HUES48 (cell line): ENCODE measurements around the gene GTF3C1.

Experiments
- H3K27ac ChIP-seq: one replicate; pipeline ENCODE4 v1.7.0; 2013; ENCODE audit warnings: low read depth, low read length, inconsistent platforms
- H3K27me3 ChIP-seq: 2 replicates; pipeline ENCODE4 v1.6.1; 2013; ENCODE audit warnings: mild to moderate bottlenecking, low read length; ENCODE audit not compliant: control insufficient read depth, insufficient read depth
- H3K36me3 ChIP-seq: 2 replicates; pipeline ENCODE4 v1.6.1; 2013; ENCODE audit warnings: low read length; ENCODE audit not compliant: control insufficient read depth, insufficient read depth
- H3K4me1 ChIP-seq: 2 replicates; pipeline ENCODE4 v1.6.1; 2013; ENCODE audit warnings: mild to moderate bottlenecking, low read length; ENCODE audit not compliant: control insufficient read depth, insufficient read depth
- H3K4me3 ChIP-seq: 2 replicates; pipeline ENCODE4 v1.5.1; 2013; ENCODE audit warnings: mild to moderate bottlenecking, low read depth, low read length
- H3K9ac ChIP-seq: 2 replicates; pipeline ENCODE4 v1.6.1; 2013; ENCODE audit warnings: mild to moderate bottlenecking, low read depth, low read length, moderate library complexity
- H3K9me3 ChIP-seq: 2 replicates; pipeline ENCODE4 v1.6.1; 2013; ENCODE audit warnings: low read length; ENCODE audit not compliant: control insufficient read depth, insufficient read depth

GTF3C1 gene

DNA sequence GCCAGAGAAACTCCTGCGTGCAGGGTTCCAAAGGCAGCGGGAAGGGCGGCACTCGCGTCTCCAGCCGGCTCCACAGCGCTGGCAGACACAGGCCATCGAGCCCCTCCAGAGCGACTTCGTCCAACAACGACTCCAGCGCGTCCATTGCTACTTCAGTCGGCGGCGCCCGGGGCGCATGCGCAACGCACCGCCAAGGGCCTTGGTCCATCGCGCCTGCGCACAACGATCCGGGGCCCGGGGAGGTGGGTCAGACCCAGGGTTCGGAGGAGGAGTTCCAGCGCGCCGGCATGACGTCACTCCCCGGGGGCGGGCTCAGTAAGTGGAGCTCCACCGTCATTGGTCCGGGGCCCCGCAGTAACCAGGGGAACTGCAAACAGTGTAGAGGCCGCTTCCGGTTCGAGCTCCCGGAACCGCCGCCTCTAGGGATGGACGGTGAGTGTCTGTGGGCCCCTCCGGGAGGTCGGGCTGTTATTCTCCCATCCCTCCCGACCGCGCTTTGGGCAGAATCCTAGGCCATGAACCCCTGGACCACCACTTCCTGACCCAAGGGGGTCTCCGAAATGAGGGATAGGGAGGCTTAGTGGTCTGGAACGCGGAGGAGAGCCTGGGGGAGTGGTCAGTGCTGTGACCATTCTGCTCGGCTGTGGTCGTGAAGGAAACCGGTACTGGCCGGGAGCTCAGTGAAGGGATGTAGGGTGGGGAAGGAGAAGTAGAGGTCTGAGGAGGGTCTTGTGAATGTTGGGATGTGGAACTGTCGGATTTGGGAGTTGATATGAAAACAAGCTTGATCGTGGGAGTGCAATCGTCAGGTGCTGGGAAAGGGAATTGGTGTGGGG lies at the start of gene GTF3C1, which contains the start of gene KATNIP:
Gene GTF3C1, minus strand, starts transcription at position 168 of the 836 bp plus-strand sequence. Its CDS starts 23 bp downstream, at position 145.
Gene KATNIP, plus strand, starts transcription at position 399 of the 836 bp plus-strand sequence. Its CDS starts 27 bp downstream, at position 426.
- peak within 1 kb of the TSS; percentile 57 for H3K27ac ChIP-seq
- H3K4me1 ChIP-seq = 0 out of 2 replicates have a peak, but pooled peaks cover 4% of the 10 kb centered on the region
- no peaks in the 10 kb centered on the region for H3K9me3 ChIP-seq
- peaks cover 16% of the 10 kb centered on the region for H3K36me3 ChIP-seq
- peak within 1 kb of the TSS; percentile 100 for H3K4me3 ChIP-seq
- peak within 1 kb of the TSS; percentile 77 for H3K9ac ChIP-seq
- H3K27me3 ChIP-seq = no peaks in the 10 kb centered on the region

DNA sequence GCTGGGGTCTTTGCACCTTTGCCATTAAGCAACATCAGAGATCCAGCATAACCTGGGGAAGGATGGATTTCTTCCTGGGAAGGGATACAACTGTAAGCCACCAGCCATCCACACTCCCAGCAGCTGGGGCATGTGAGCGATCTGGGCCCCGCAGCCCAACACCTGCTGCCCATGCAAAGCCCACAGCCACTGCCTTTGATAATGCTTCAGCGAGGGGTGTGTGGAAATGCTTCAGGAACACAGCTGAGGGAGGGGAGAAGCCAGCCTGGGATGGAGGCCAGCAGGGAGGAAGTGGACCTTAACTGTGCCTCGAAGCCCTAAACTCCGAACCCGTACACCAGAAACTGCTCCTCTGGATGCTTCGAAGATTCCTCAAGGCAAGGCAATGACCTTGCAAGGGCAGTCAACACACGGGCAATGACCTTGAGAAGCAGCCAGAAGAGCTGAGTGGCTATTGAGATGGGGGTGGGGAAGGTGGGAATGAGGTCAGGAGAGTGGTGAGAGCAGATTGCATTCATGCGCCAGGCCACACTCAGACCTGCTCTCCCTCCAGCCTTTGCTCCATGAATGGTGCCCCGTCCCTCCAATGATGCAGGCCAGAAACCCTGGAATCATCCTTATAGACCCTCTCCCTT lies 49.3 kb upstream of the GTF3C1 start:
- Histone ChIP-seq H3K27me3 (no peaks in the 10 kb centered on the region), H3K4me1 (peaks cover 16% of the 10 kb centered on the region), H3K9ac (no peak overlapping the region), H3K9me3 (no peaks in the 10 kb centered on the region), H3K4me3 (no peak overlapping the region), H3K36me3 (no peaks in the 10 kb centered on the region), H3K27ac (no peak overlapping the region)

DNA sequence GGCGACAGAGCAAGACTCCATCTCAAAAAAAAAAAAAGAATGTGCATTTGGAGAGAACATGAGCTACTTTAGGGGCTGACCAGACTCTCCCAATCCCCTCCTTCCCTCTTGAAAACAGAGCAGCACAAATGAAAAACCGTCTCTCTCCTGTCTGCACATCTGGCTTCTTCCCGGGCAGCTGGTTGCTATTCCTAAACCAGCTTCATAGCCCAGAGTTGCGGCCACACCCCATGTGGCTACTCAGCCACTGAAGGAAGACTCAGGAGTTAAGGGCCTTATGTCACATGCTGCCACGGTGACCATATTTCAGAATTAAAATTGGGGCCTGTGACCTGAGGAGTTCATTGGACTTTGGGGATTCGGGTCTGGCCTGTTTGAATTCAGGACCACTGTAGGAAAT lies 48.5 kb upstream of the GTF3C1 start:
- Histone ChIP-seq H3K4me1 (peaks cover 16% of the 10 kb centered on the region), H3K9me3 (no peaks in the 10 kb centered on the region), H3K36me3 (no peaks in the 10 kb centered on the region), H3K9ac (no peak overlapping the region), H3K4me3 (no peak overlapping the region), H3K27me3 (no peaks in the 10 kb centered on the region), H3K27ac (no peak overlapping the region)

GRCh38 chr16:27597361-27597760 lies 47.6 kb upstream of the GTF3C1 start:
- Histone ChIP-seq H3K9ac (no peak overlapping the region), H3K4me1 (peaks cover 16% of the 10 kb centered on the region), H3K36me3 (no peaks in the 10 kb centered on the region), H3K27ac (no peak overlapping the region), H3K4me3 (no peak overlapping the region), H3K27me3 (no peaks in the 10 kb centered on the region), H3K9me3 (no peaks in the 10 kb centered on the region)

DNA sequence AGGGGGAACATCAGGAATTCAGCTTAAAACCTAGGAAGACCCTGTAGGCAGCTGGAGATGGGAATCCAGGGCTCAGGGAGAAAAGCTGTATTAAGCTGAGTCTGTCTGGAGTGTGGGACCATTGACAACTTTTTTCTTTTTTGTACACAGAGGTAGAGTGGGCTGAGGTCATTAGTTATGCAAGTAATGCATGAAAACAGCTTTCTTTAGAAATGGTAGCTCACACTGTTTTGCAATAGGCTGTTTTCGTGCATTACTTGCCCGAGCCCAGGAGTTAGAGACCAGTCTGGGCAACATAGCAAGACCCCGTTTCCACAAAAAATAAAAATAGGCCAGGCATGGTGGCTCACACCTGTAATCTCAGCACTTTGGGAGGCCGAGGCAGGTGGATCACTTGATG lies 46.7 kb upstream of the GTF3C1 start:
- H3K36me3 ChIP-seq = no peaks in the 10 kb centered on the region
- no peak overlapping the region for H3K9ac ChIP-seq
- no peaks in the 10 kb centered on the region for H3K9me3 ChIP-seq
- H3K4me3 ChIP-seq = no peak overlapping the region
- H3K4me1 ChIP-seq = peaks cover 16% of the 10 kb centered on the region
- no peaks in the 10 kb centered on the region for H3K27me3 ChIP-seq
- no peak overlapping the region for H3K27ac ChIP-seq

- no peaks in the 10 kb centered on the region for H3K36me3 ChIP-seq
- H3K4me1 ChIP-seq = peaks cover 16% of the 10 kb centered on the region
- H3K27ac ChIP-seq = no peak overlapping the region
- H3K9me3 ChIP-seq = no peaks in the 10 kb centered on the region
- H3K27me3 ChIP-seq = no peaks in the 10 kb centered on the region
- no peak overlapping the region for H3K9ac ChIP-seq
- H3K4me3 ChIP-seq = no peak overlapping the region
Measured at GRCh38 chr16:27595993-27596392, 46.3 kb upstream of the GTF3C1 start.

DNA sequence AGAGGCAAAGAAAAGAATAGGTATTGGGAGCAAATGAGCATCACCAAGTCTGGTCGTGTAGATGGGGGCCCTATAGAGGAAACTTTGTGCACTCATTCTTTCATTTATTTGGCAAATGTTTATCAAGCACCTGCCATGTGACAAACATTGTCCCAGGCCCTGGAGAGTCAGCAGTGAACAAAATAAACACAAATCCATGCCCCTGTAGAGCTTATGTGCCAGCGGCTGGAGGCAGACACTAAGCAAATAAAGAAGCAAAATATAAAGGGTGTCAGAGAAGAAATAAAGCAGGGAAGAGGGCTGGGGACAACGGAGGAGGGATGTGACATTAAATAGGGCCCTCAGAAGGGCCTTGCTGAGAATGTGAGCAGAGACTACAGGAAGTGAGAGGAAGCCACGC lies 45.8 kb upstream of the GTF3C1 start:
- Histone ChIP-seq H3K4me1 (peaks cover 16% of the 10 kb centered on the region), H3K36me3 (no peaks in the 10 kb centered on the region), H3K27ac (no peak overlapping the region), H3K27me3 (no peaks in the 10 kb centered on the region), H3K9ac (no peak overlapping the region), H3K9me3 (no peaks in the 10 kb centered on the region), H3K4me3 (no peak overlapping the region)

DNA sequence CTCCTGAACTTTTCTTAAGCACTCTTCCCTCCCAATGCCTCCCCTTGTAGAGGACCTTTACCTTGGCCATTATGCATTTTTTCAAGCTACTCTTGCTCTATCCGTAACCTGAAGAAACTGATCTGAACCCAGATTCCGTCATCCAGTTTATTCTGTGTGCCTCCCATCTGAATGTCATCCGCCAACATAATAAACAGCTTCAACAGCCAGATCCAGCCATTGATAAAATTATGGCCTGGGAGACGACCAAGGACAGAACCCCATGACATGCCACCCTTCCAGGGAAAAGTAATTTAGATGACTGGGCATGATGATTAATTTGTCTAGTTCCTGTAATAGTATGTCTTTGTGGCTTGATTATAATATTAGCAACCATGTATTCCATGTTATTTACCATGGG lies 42.1 kb upstream of the GTF3C1 start:
- H3K36me3 ChIP-seq = no peaks in the 10 kb centered on the region
- H3K4me1 ChIP-seq = no peaks in the 10 kb centered on the region
- no peak overlapping the region for H3K27ac ChIP-seq
- H3K9ac ChIP-seq = no peak overlapping the region
- H3K4me3 ChIP-seq = no peak overlapping the region
- no peaks in the 10 kb centered on the region for H3K9me3 ChIP-seq
- no peaks in the 10 kb centered on the region for H3K27me3 ChIP-seq

- Histone ChIP-seq H3K4me1 (no peaks in the 10 kb centered on the region), H3K4me3 (no peak overlapping the region), H3K27ac (no peak overlapping the region), H3K36me3 (no peaks in the 10 kb centered on the region), H3K9me3 (no peaks in the 10 kb centered on the region), H3K9ac (no peak overlapping the region), H3K27me3 (no peaks in the 10 kb centered on the region)
Measured at GRCh38 chr16:27588057-27588456, 38.3 kb upstream of the GTF3C1 start.

GRCh38 chr16:27586711-27587110 lies 37.0 kb upstream of the GTF3C1 start:
- Histone ChIP-seq H3K9ac (no peak overlapping the region), H3K4me1 (peaks cover 5% of the 10 kb centered on the region; the same call in 1 of the 2 replicates), H3K9me3 (no peaks in the 10 kb centered on the region), H3K4me3 (no peak overlapping the region), H3K27me3 (no peaks in the 10 kb centered on the region), H3K36me3 (no peaks in the 10 kb centered on the region), H3K27ac (no peak overlapping the region)

DNA sequence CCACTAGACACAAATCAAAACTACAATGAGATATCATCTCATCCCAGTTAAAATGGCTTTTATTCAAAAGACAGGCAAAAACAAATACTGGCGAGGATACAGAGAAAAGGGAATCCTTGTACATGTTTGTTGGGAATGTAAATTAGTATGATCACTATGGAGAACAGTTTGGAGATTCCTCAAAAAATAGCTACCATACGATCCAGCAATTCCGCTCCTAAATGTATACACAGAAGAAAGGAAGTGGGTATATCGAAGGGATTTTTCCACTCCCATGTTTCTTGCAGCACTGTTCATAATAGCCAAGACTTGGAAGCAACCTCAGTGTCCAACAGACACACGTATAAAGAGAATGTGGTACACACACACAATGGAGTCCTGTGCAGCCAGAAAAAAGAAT lies 35.5 kb upstream of the GTF3C1 start:
- no peak overlapping the region for H3K4me3 ChIP-seq
- no peak overlapping the region for H3K27ac ChIP-seq
- peaks cover 5% of the 10 kb centered on the region; the same call in 1 of the 2 replicates for H3K4me1 ChIP-seq
- no peaks in the 10 kb centered on the region for H3K27me3 ChIP-seq
- no peaks in the 10 kb centered on the region for H3K9me3 ChIP-seq
- H3K9ac ChIP-seq = no peak overlapping the region
- H3K36me3 ChIP-seq = no peaks in the 10 kb centered on the region
